ENCODE results near the gene MYO1B. TPM values are rescaled to one million over a fixed set of nuclear protein-coding genes. Genes with fewer than 3 reads are reported as not detected.

Gene MYO1B
- total RNA-seq, 1 experiment from 2014 or later = 43.6 TPM

GRCh38 chr2:191245869-191246531 lies 796 bp downstream of the MYO1B start (continued):
- TF ChIP-seq NFYB (CRISPR knock-in tag; conservative IDR thresholded peaks at IDR 0.05; ENCODE audit: low read depth) (0 out of 2 replicates have a peak, but pooled peaks have one; percentile 7), AR (CRISPR knock-in tag; IDR thresholded peaks at IDR 0.05) (no peak), ZNF121 (CRISPR knock-in tag; IDR thresholded peaks at IDR 0.05) (peak; percentile 95), ZBTB21 (CRISPR knock-in tag; IDR thresholded peaks at IDR 0.05; ENCODE audit: borderline replicate concordance) (peak; percentile 52; the same call in 1 of the 2 replicates), MAX (CRISPR knock-in tag; IDR thresholded peaks at IDR 0.05) (peak; percentile 75), USF2 (CRISPR knock-in tag; IDR thresholded peaks at IDR 0.05) (peak; percentile 18; the same call in 1 of the 2 replicates), ESRRA (CRISPR knock-in tag; IDR thresholded peaks at IDR 0.05; ENCODE audit: borderline replicate concordance) (no peak), HMGXB4 (CRISPR knock-in tag; IDR thresholded peaks at IDR 0.05) (peak; percentile 34), ATF1 (CRISPR knock-in tag; IDR thresholded peaks at IDR 0.05) (no peak; the same call in 1 of the 2 replicates), PRRX2 (CRISPR knock-in tag; IDR thresholded peaks at IDR 0.05) (0 out of 2 replicates have a peak, but pooled peaks have one; percentile 32), SOX15 (CRISPR knock-in tag; IDR thresholded peaks at IDR 0.05) (no peak), ZNF281 (CRISPR knock-in tag; IDR thresholded peaks at IDR 0.05) (peak; percentile 75), FOXK1 (CRISPR knock-in tag; IDR thresholded peaks at IDR 0.05) (peak; percentile 77; the same call in 1 of the 2 replicates), NR1H2 (CRISPR knock-in tag; IDR thresholded peaks at IDR 0.05) (no peak), CBFB (CRISPR knock-in tag; IDR thresholded peaks at IDR 0.05; ENCODE audit: low read depth) (no peak), NFE2L1 (CRISPR knock-in tag; IDR thresholded peaks at IDR 0.05) (peak; percentile 47; the same call in 1 of the 2 replicates), NR3C1 (CRISPR knock-in tag; conservative IDR thresholded peaks at IDR 0.05; ENCODE audit: low read depth) (peak; percentile 92; the same call in 1 of the 2 replicates), SP1 (CRISPR knock-in tag; conservative IDR thresholded peaks at IDR 0.05) (peak; percentile 78), MYBL2 (CRISPR knock-in tag; IDR thresholded peaks at IDR 0.05) (peak; percentile 83), KAT7 (CRISPR knock-in tag; IDR thresholded peaks at IDR 0.05; ENCODE audit: borderline replicate concordance) (0 out of 2 replicates have a peak, but pooled peaks have one; percentile 40)
- TF ChIP-seq, protein P1, sequence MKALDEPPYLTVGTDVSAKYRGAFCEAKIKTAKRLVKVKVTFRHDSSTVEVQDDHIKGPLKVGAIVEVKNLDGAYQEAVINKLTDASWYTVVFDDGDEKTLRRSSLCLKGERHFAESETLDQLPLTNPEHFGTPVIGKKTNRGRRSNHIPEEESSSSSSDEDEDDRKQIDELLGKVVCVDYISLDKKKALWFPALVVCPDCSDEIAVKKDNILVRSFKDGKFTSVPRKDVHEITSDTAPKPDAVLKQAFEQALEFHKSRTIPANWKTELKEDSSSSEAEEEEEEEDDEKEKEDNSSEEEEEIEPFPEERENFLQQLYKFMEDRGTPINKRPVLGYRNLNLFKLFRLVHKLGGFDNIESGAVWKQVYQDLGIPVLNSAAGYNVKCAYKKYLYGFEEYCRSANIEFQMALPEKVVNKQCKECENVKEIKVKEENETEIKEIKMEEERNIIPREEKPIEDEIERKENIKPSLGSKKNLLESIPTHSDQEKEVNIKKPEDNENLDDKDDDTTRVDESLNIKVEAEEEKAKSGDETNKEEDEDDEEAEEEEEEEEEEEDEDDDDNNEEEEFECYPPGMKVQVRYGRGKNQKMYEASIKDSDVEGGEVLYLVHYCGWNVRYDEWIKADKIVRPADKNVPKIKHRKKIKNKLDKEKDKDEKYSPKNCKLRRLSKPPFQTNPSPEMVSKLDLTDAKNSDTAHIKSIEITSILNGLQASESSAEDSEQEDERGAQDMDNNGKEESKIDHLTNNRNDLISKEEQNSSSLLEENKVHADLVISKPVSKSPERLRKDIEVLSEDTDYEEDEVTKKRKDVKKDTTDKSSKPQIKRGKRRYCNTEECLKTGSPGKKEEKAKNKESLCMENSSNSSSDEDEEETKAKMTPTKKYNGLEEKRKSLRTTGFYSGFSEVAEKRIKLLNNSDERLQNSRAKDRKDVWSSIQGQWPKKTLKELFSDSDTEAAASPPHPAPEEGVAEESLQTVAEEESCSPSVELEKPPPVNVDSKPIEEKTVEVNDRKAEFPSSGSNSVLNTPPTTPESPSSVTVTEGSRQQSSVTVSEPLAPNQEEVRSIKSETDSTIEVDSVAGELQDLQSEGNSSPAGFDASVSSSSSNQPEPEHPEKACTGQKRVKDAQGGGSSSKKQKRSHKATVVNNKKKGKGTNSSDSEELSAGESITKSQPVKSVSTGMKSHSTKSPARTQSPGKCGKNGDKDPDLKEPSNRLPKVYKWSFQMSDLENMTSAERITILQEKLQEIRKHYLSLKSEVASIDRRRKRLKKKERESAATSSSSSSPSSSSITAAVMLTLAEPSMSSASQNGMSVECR (CRISPR knock-in tag; IDR thresholded peaks at IDR 0.05; ENCODE audit: borderline replicate concordance) = peak; percentile 80; the same call in 1 of the 2 replicates
- TF ChIP-seq, protein P2, sequence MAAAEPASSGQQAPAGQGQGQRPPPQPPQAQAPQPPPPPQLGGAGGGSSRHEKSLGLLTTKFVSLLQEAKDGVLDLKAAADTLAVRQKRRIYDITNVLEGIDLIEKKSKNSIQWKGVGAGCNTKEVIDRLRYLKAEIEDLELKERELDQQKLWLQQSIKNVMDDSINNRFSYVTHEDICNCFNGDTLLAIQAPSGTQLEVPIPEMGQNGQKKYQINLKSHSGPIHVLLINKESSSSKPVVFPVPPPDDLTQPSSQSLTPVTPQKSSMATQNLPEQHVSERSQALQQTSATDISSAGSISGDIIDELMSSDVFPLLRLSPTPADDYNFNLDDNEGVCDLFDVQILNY (CRISPR knock-in tag; IDR thresholded peaks at IDR 0.05) = peak; percentile 64; the same call in 1 of the 2 replicates
